GM23338 (cell line): ENCODE data around the gene TBC1D10B. TPM values are rescaled to one million over a fixed set of nuclear protein-coding genes. Genes with fewer than 3 reads are reported as not detected.

Source experiments
- ATAC-seq: fragments of 200-7000 bp; cut with Tn5 transposase; 3 replicates; pipeline ENCODE4 v1.9.1; 2020
- DNase-seq: peaks from one replicate; pipeline ENCODE4 v3.0.0-alpha.2; 2015; ENCODE audit warnings: low spot score
- H2AFZ ChIP-seq: fragments of 200-600 bp; sonication (generic); 2 replicates; pipeline ENCODE4 v1.8.0; 2016; ENCODE audit warnings: antibody characterized with exemption, mild to moderate bottlenecking, moderate library complexity
- H3F3A ChIP-seq: fragments of 200-600 bp; sonication (generic); replicated peaks from 2 replicates; pipeline ENCODE4 v1.8.0; 2017; ENCODE audit warnings: antibody characterized with exemption, mixed run types, low read depth
- H3K27ac ChIP-seq: fragments of 200-600 bp; sonication (generic); 2 replicates; pipeline ENCODE4 v1.6.1; 2016; ENCODE audit warnings: low read depth
- H3K27me3 ChIP-seq: fragments of 200-600 bp; sonication (generic); 2 replicates; pipeline ENCODE4 v1.8.0; 2016; ENCODE audit warnings: mild to moderate bottlenecking, mixed run types, moderate library complexity; ENCODE audit not compliant: insufficient read depth
- H3K36me3 ChIP-seq: fragments of 200-600 bp; sonication (generic); 2 replicates; pipeline ENCODE4 v1.8.0; 2016; ENCODE audit warnings: mild to moderate bottlenecking; ENCODE audit not compliant: insufficient read depth
- H3K4me1 ChIP-seq: fragments of 200-600 bp; sonication (generic); 2 replicates; pipeline ENCODE4 v1.8.0; 2016; ENCODE audit warnings: mild to moderate bottlenecking, moderate library complexity; ENCODE audit not compliant: insufficient read depth
- H3K4me2 ChIP-seq: fragments of 200-600 bp; sonication (generic); 2 replicates; pipeline ENCODE4 v1.7.1; 2017; ENCODE audit warnings: mixed run types
- H3K4me3 ChIP-seq: fragments of 200-600 bp; sonication (generic); 2 replicates; pipeline ENCODE4 v1.6.1; 2016; ENCODE audit warnings: mixed run types
- H3K79me2 ChIP-seq: fragments of 200-600 bp; sonication (generic); replicated peaks from 2 replicates; pipeline ENCODE4 v1.8.0; 2017; ENCODE audit warnings: mild to moderate bottlenecking; ENCODE audit not compliant: insufficient read depth
- H3K9me2 ChIP-seq: fragments of 200-600 bp; sonication (generic); 2 replicates; pipeline ENCODE4 v1.8.0; 2017; ENCODE audit not compliant: insufficient read depth
- H4K20me1 ChIP-seq: fragments of 200-600 bp; sonication (generic); replicated peaks from 2 replicates; pipeline ENCODE4 v1.8.0; 2017; ENCODE audit warnings: mild to moderate bottlenecking; ENCODE audit not compliant: insufficient read depth
- H3K27ac Mint-ChIP-seq: 2 replicates; pipeline ENCODE4 v1.8.0; 2020; ENCODE audit warnings: inconsistent platforms, mild to moderate bottlenecking, moderate library complexity, mixed read lengths
- H3K27me3 Mint-ChIP-seq: 3 replicates; pipeline ENCODE4 v1.8.0; 2022; ENCODE audit warnings: low read depth, mild to moderate bottlenecking, moderate library complexity, mixed read lengths, inconsistent platforms; ENCODE audit not compliant: insufficient read depth, poor library complexity
- H3K36me3 Mint-ChIP-seq: 3 replicates; pipeline ENCODE4 v1.8.0; 2021; ENCODE audit warnings: low read depth, mild to moderate bottlenecking, inconsistent platforms, moderate library complexity, mixed read lengths
- H3K4me1 Mint-ChIP-seq: 3 replicates; pipeline ENCODE4 v1.8.0; 2020; ENCODE audit warnings: mild to moderate bottlenecking, inconsistent platforms, mixed read lengths
- H3K4me3 Mint-ChIP-seq: 3 replicates; pipeline ENCODE4 v1.8.0; 2021; ENCODE audit warnings: moderate library complexity, mild to moderate bottlenecking, inconsistent platforms, mixed read lengths
- H3K9me3 Mint-ChIP-seq: 3 replicates; pipeline ENCODE4 v1.8.0; 2020; ENCODE audit warnings: moderate library complexity, mild to moderate bottlenecking, inconsistent platforms, mixed read lengths
- CREB1 ChIP-seq: fragments of 250-450 bp; sonication (Bioruptor Pico); IDR thresholded peaks from 2 replicates; pipeline ENCODE4 v1.5.0; 2020; ENCODE audit warnings: low read depth, mild to moderate bottlenecking, moderate library complexity
- ETS1 ChIP-seq: IDR thresholded peaks from 2 replicates; pipeline ENCODE4 v1.6.1; 2016; ENCODE audit warnings: antibody characterized with exemption
- EZH2 ChIP-seq: fragments of 200-600 bp; sonication (generic); IDR thresholded peaks from one replicate; pipeline ENCODE4 v1.8.0; 2017; ENCODE audit warnings: antibody characterized with exemption, mild to moderate bottlenecking, low read depth; ENCODE audit not compliant: unreplicated experiment
- EZH2phosphoT487 ChIP-seq: fragments of 200-600 bp; sonication (generic); IDR thresholded peaks from one replicate; pipeline ENCODE4 v1.8.1; 2018; ENCODE audit warnings: antibody characterized with exemption; ENCODE audit not compliant: unreplicated experiment
- NANOG ChIP-seq: IDR thresholded peaks from 2 replicates; pipeline ENCODE4 v1.6.1; 2016; ENCODE audit warnings: antibody characterized with exemption, borderline replicate concordance
- POLR2AphosphoS5 ChIP-seq: IDR thresholded peaks from 2 replicates; pipeline ENCODE4 v1.6.1; 2016; ENCODE audit warnings: antibody characterized with exemption, low read depth
- STAT1 ChIP-seq: IDR thresholded peaks from one replicate; pipeline ENCODE4 v1.6.1; 2016; ENCODE audit warnings: antibody characterized with exemption; ENCODE audit not compliant: unreplicated experiment
- ZNF114 ChIP-seq: fragments of 250-450 bp; sonication (Bioruptor Pico); IDR thresholded peaks from 2 replicates; pipeline ENCODE4 v1.5.0; 2020; ENCODE audit warnings: mild to moderate bottlenecking, moderate library complexity
- polyA plus RNA-seq: library from polyadenylated mRNA; unstranded; fragments of >200 nt; fragmentation: Nextera tagmentation; extraction: Ambion mirVana; gene quantifications from 2 replicates; pipeline ENCODE4 v1.2.1, GENCODE V29; 2016
- total RNA-seq: library from RNA; depleted of rRNA; stranded (reverse); fragments of >200 nt; shearing (Covaris generic); gene quantifications from 2 replicates; pipeline ENCODE4 v1.2.3, GENCODE V29; 2014
- TF ChIP-seq, protein P1 (sequence below): IDR thresholded peaks from one replicate; pipeline ENCODE4 v1.6.1; 2018; ENCODE audit warnings: antibody characterized with exemption; ENCODE audit not compliant: unreplicated experiment
- TF ChIP-seq, protein P2 (sequence below), 2 experiments: fragments of 200-600 bp in 1 of 2; sonication (generic) in 1 of 2; conservative IDR thresholded peaks; 2 replicates each; pipeline versions ENCODE4 v1.5.1 to v1.6.1; 2016 to 2017; ENCODE audit warnings: antibody characterized with exemption in 2 of 2, low read depth in 2 of 2, mild to moderate bottlenecking in 2 of 2, moderate library complexity in 1 of 2
- TF ChIP-seq, protein P3 (sequence below): fragments of 250-450 bp; sonication (Bioruptor Pico); IDR thresholded peaks from 2 replicates; pipeline ENCODE4 v1.5.0; 2020; ENCODE audit warnings: mild to moderate bottlenecking, moderate library complexity

Gene TBC1D10B
- total and polyA plus RNA-seq, 2 experiments from 2014 or later = 13.3 to 30.8 TPM

GRCh38 chr16:30397776-30398660 is 27.7 kb upstream of the TBC1D10B start (continued):
- TF ChIP-seq, protein P1, sequence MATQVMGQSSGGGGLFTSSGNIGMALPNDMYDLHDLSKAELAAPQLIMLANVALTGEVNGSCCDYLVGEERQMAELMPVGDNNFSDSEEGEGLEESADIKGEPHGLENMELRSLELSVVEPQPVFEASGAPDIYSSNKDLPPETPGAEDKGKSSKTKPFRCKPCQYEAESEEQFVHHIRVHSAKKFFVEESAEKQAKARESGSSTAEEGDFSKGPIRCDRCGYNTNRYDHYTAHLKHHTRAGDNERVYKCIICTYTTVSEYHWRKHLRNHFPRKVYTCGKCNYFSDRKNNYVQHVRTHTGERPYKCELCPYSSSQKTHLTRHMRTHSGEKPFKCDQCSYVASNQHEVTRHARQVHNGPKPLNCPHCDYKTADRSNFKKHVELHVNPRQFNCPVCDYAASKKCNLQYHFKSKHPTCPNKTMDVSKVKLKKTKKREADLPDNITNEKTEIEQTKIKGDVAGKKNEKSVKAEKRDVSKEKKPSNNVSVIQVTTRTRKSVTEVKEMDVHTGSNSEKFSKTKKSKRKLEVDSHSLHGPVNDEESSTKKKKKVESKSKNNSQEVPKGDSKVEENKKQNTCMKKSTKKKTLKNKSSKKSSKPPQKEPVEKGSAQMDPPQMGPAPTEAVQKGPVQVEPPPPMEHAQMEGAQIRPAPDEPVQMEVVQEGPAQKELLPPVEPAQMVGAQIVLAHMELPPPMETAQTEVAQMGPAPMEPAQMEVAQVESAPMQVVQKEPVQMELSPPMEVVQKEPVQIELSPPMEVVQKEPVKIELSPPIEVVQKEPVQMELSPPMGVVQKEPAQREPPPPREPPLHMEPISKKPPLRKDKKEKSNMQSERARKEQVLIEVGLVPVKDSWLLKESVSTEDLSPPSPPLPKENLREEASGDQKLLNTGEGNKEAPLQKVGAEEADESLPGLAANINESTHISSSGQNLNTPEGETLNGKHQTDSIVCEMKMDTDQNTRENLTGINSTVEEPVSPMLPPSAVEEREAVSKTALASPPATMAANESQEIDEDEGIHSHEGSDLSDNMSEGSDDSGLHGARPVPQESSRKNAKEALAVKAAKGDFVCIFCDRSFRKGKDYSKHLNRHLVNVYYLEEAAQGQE = no peak
- TF ChIP-seq CREB1 (CRISPR knock-in tag) (no peak), NANOG (no peak), ZNF114 (no peak), EZH2 (no peak), POLR2AphosphoS5 (no peak), EZH2phosphoT487 (no peak)
- TF ChIP-seq, protein P2, sequence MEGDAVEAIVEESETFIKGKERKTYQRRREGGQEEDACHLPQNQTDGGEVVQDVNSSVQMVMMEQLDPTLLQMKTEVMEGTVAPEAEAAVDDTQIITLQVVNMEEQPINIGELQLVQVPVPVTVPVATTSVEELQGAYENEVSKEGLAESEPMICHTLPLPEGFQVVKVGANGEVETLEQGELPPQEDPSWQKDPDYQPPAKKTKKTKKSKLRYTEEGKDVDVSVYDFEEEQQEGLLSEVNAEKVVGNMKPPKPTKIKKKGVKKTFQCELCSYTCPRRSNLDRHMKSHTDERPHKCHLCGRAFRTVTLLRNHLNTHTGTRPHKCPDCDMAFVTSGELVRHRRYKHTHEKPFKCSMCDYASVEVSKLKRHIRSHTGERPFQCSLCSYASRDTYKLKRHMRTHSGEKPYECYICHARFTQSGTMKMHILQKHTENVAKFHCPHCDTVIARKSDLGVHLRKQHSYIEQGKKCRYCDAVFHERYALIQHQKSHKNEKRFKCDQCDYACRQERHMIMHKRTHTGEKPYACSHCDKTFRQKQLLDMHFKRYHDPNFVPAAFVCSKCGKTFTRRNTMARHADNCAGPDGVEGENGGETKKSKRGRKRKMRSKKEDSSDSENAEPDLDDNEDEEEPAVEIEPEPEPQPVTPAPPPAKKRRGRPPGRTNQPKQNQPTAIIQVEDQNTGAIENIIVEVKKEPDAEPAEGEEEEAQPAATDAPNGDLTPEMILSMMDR (conservative IDR thresholded peaks at IDR 0.05; ENCODE audit: low read depth in 2 of 2) = no peak

DNA sequence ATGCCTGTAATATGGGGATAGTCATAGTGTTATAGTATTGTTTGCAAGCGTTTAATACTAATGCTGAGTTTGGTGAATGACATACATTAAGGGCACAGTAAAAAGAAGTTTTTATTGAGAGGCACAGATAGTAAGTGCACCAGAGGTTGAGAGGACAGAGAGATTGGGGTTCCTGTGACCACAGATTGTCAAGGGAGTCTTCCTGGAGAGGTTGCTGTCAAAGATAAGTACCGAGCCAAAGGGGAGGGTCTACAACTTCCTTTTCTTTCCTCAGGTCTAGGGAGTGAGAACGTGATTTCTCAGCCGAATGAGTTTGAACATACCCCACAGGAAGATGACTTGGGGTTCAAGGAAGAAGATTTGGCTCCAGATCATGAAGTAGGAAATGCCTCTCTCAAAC is 26.8 kb upstream of the TBC1D10B start:
- Histone ChIP-seq H3K9me2 (no peaks in the 10 kb centered on the region), H3K27me3 (no peaks in the 10 kb centered on the region), H3K27ac (no peak overlapping the region), H4K20me1 (peaks cover 15% of the 10 kb centered on the region; the same call in 1 of the 2 replicates), H3K36me3 (peaks cover 9% of the 10 kb centered on the region; the same call in 1 of the 2 replicates), H3K4me1 (peaks cover 33% of the 10 kb centered on the region), H3F3A (peaks cover 56% of the 10 kb centered on the region), H3K4me3 (peak overlapping the region; percentile 96; the same call in 1 of the 2 replicates), H3K4me2 (peak overlapping the region; percentile 94), H2AFZ (no peak overlapping the region), H3K79me2 (peaks cover 20% of the 10 kb centered on the region)
- Mint-ChIP-seq H3K4me1 (peaks cover 40% of the 10 kb centered on the region), H3K27ac (no peak overlapping the region), H3K36me3 (peaks cover 35% of the 10 kb centered on the region), H3K9me3 (no peaks in the 10 kb centered on the region), H3K27me3 (peaks cover 17% of the 10 kb centered on the region), H3K4me3 (peak overlapping the region; percentile 90)
- no peak for ATAC-seq
- no peak for DNase-seq
- TF ChIP-seq EZH2 (no peak), STAT1 (no peak), ETS1 (no peak), EZH2phosphoT487 (no peak), NANOG (no peak), POLR2AphosphoS5 (no peak)
- TF ChIP-seq, protein P3, sequence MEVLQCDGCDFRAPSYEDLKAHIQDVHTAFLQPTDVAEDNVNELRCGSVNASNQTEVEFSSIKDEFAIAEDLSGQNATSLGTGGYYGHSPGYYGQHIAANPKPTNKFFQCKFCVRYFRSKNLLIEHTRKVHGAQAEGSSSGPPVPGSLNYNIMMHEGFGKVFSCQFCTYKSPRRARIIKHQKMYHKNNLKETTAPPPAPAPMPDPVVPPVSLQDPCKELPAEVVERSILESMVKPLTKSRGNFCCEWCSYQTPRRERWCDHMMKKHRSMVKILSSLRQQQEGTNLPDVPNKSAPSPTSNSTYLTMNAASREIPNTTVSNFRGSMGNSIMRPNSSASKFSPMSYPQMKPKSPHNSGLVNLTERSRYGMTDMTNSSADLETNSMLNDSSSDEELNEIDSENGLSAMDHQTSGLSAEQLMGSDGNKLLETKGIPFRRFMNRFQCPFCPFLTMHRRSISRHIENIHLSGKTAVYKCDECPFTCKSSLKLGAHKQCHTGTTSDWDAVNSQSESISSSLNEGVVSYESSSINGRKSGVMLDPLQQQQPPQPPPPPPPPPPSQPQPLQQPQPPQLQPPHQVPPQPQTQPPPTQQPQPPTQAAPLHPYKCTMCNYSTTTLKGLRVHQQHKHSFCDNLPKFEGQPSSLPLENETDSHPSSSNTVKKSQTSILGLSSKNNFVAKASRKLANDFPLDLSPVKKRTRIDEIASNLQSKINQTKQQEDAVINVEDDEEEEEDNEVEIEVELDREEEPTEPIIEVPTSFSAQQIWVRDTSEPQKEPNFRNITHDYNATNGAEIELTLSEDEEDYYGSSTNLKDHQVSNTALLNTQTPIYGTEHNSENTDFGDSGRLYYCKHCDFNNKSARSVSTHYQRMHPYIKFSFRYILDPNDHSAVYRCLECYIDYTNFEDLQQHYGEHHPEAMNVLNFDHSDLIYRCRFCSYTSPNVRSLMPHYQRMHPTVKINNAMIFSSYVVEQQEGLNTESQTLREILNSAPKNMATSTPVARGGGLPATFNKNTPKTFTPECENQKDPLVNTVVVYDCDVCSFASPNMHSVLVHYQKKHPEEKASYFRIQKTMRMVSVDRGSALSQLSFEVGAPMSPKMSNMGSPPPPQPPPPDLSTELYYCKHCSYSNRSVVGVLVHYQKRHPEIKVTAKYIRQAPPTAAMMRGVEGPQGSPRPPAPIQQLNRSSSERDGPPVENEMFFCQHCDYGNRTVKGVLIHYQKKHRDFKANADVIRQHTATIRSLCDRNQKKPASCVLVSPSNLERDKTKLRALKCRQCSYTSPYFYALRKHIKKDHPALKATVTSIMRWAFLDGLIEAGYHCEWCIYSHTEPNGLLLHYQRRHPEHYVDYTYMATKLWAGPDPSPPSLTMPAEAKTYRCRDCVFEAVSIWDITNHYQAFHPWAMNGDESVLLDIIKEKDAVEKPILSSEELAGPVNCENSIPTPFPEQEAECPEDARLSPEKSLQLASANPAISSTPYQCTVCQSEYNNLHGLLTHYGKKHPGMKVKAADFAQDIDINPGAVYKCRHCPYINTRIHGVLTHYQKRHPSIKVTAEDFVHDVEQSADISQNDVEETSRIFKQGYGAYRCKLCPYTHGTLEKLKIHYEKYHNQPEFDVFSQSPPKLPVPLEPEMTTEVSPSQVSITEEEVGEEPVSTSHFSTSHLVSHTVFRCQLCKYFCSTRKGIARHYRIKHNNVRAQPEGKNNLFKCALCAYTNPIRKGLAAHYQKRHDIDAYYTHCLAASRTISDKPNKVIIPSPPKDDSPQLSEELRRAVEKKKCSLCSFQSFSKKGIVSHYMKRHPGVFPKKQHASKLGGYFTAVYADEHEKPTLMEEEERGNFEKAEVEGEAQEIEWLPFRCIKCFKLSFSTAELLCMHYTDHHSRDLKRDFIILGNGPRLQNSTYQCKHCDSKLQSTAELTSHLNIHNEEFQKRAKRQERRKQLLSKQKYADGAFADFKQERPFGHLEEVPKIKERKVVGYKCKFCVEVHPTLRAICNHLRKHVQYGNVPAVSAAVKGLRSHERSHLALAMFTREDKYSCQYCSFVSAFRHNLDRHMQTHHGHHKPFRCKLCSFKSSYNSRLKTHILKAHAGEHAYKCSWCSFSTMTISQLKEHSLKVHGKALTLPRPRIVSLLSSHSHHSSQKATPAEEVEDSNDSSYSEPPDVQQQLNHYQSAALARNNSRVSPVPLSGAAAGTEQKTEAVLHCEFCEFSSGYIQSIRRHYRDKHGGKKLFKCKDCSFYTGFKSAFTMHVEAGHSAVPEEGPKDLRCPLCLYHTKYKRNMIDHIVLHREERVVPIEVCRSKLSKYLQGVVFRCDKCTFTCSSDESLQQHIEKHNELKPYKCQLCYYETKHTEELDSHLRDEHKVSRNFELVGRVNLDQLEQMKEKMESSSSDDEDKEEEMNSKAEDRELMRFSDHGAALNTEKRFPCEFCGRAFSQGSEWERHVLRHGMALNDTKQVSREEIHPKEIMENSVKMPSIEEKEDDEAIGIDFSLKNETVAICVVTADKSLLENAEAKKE (CRISPR knock-in tag) = no peak
